Measurements from ENCODE around the gene STX18. TPM values are rescaled to one million over a fixed set of nuclear protein-coding genes. Genes with fewer than 3 reads are reported as not detected.

The STX18 gene
- total and polyA plus RNA-seq, 2 donors (not counting 1 experiment from before 2014, with no cell fraction given), result 27.4 to 28.2 TPM

- no peak for TF ChIP-seq EZH2 (IDR thresholded peaks at IDR 0.05; ENCODE audit: low read length, missing control alignments)
- TF ChIP-seq CTCF (conservative IDR thresholded peaks at IDR 0.05 in 1 of 2, IDR thresholded peaks at IDR 0.05 in 1 of 2; ENCODE audit: low read depth in 1 of 2, low read length in 2 of 2), result peak; percentile 6 to 12
- H3K4me1 ChIP-seq (ENCODE audit: control insufficient read depth, extremely low read depth, insufficient read depth, low read length), result no peaks in the 10 kb centered on the region
- H3K4me3 ChIP-seq (replicated peaks in 1 of 4; ENCODE audit: control extremely low read depth in 1 of 4, insufficient read depth in 1 of 4, low read depth in 3 of 4, low read length in 4 of 4), result no peak overlapping the region
- peak in 1 of 2 donors; percentile 54 for DNase-seq (ENCODE audit: low read depth in 2 of 2)
- no peak overlapping the region for H3K27ac ChIP-seq (ENCODE audit: insufficient read depth, low read length)
- H3K9ac ChIP-seq (ENCODE audit: insufficient read depth, low read length), result no peak overlapping the region
- no peaks in the 10 kb centered on the region for H3K27me3 ChIP-seq (ENCODE audit: control insufficient read depth, insufficient read depth, low read length)
- H2AFZ ChIP-seq (ENCODE audit: low read length), result no peak overlapping the region
- no peaks in the 10 kb centered on the region for H4K20me1 ChIP-seq (ENCODE audit: control insufficient read depth, extremely low read depth, insufficient read depth, low read length)
- H3K9me3 ChIP-seq (ENCODE audit: control insufficient read depth, insufficient read depth, low read depth, low read length), result no peaks in the 10 kb centered on the region
- H3K79me2 ChIP-seq (ENCODE audit: control insufficient read depth, insufficient read depth, low read length), result no peaks in the 10 kb centered on the region
- no peak overlapping the region for H3K4me2 ChIP-seq (ENCODE audit: extremely low read depth, insufficient read depth, low read length)
- peaks cover 7% of the 10 kb centered on the region for H3K36me3 ChIP-seq (ENCODE audit: control insufficient read depth, insufficient read depth, low read length)
These were observed 114.6 kb downstream of the STX18 start for GRCh38 chr4:4427121-4427870.

- Histone ChIP-seq H3K27ac (ENCODE audit: insufficient read depth, low read length) (no peak overlapping the region), H4K20me1 (ENCODE audit: control insufficient read depth, extremely low read depth, insufficient read depth, low read length) (no peaks in the 10 kb centered on the region), H3K36me3 (ENCODE audit: control insufficient read depth, insufficient read depth, low read length) (peaks cover 7% of the 10 kb centered on the region), H3K27me3 (ENCODE audit: control insufficient read depth, insufficient read depth, low read length) (no peaks in the 10 kb centered on the region), H3K9me3 (ENCODE audit: control insufficient read depth, insufficient read depth, low read depth, low read length) (no peaks in the 10 kb centered on the region), H3K79me2 (ENCODE audit: control insufficient read depth, insufficient read depth, low read length) (no peaks in the 10 kb centered on the region), H2AFZ (ENCODE audit: low read length) (no peak overlapping the region), H3K9ac (ENCODE audit: insufficient read depth, low read length) (no peak overlapping the region), H3K4me2 (ENCODE audit: extremely low read depth, insufficient read depth, low read length) (no peak overlapping the region), H3K4me1 (ENCODE audit: control insufficient read depth, extremely low read depth, insufficient read depth, low read length) (no peaks in the 10 kb centered on the region), H3K4me3 (replicated peaks in 1 of 4; ENCODE audit: control extremely low read depth in 1 of 4, insufficient read depth in 1 of 4, low read depth in 3 of 4, low read length in 4 of 4) (no peak overlapping the region)
- peak in 1 of 2 donors; percentile 7 for DNase-seq (ENCODE audit: low read depth in 2 of 2)
- TF ChIP-seq EZH2 (IDR thresholded peaks at IDR 0.05; ENCODE audit: low read length, missing control alignments) (no peak), CTCF (conservative IDR thresholded peaks at IDR 0.05 in 1 of 2, IDR thresholded peaks at IDR 0.05 in 1 of 2; ENCODE audit: low read depth in 1 of 2, low read length in 2 of 2) (no peak)
These were observed 115.2 kb downstream of the STX18 start for GRCh38 chr4:4426511-4427120.

GRCh38 chr4:4425696-4426095, 116.2 kb downstream of the STX18 start:
- H3K27me3 ChIP-seq (ENCODE audit: control insufficient read depth, insufficient read depth, low read length), result no peaks in the 10 kb centered on the region
- no peak overlapping the region for H3K9ac ChIP-seq (ENCODE audit: insufficient read depth, low read length)
- H3K27ac ChIP-seq (ENCODE audit: insufficient read depth, low read length), result no peak overlapping the region
- no peak overlapping the region for H3K4me2 ChIP-seq (ENCODE audit: extremely low read depth, insufficient read depth, low read length)
- no peaks in the 10 kb centered on the region for H3K9me3 ChIP-seq (ENCODE audit: control insufficient read depth, insufficient read depth, low read depth, low read length)
- H3K79me2 ChIP-seq (ENCODE audit: control insufficient read depth, insufficient read depth, low read length), result no peaks in the 10 kb centered on the region
- peaks cover 7% of the 10 kb centered on the region for H3K36me3 ChIP-seq (ENCODE audit: control insufficient read depth, insufficient read depth, low read length)
- TF ChIP-seq CTCF (conservative IDR thresholded peaks at IDR 0.05 in 1 of 2, IDR thresholded peaks at IDR 0.05 in 1 of 2; ENCODE audit: low read depth in 1 of 2, low read length in 2 of 2), result no peak
- TF ChIP-seq EZH2 (IDR thresholded peaks at IDR 0.05; ENCODE audit: low read length, missing control alignments), result no peak
- no peak overlapping the region for H3K4me3 ChIP-seq (replicated peaks in 1 of 4; ENCODE audit: control extremely low read depth in 1 of 4, insufficient read depth in 1 of 4, low read depth in 3 of 4, low read length in 4 of 4)
- H3K4me1 ChIP-seq (ENCODE audit: control insufficient read depth, extremely low read depth, insufficient read depth, low read length), result no peaks in the 10 kb centered on the region
- no peak overlapping the region for H2AFZ ChIP-seq (ENCODE audit: low read length)
- no peak for DNase-seq (ENCODE audit: low read depth in 2 of 2)
- no peaks in the 10 kb centered on the region for H4K20me1 ChIP-seq (ENCODE audit: control insufficient read depth, extremely low read depth, insufficient read depth, low read length)
